ENCODE data around the gene WWP2. TPM values are rescaled to one million over a fixed set of nuclear protein-coding genes. Genes with fewer than 3 reads are reported as not detected.

Gene WWP2
- polyA plus RNA-seq, 1 donor (not counting 4 experiments of a cell fraction or from before 2014, with no cell fraction given): 6.9 TPM

- Histone ChIP-seq H3K9ac (ENCODE audit: control insufficient read depth, extremely low read depth, insufficient read depth, low read length) (no peak overlapping the region), H2AFZ (ENCODE audit: control insufficient read depth, low read length) (no peak overlapping the region), H3K27me3 (ENCODE audit: control insufficient read depth, extremely low read depth, insufficient read depth, low read length) (no peaks in the 10 kb centered on the region), H3K9me1 (ENCODE audit: control insufficient read depth, extremely low read depth, insufficient read depth, low read length) (no peaks in the 10 kb centered on the region), H3K9me3 (ENCODE audit: control insufficient read depth, low read depth, low read length) (no peaks in the 10 kb centered on the region), H3K4me1 (ENCODE audit: control insufficient read depth, extremely low read depth, insufficient read depth, low read length) (no peaks in the 10 kb centered on the region), H3K36me3 (ENCODE audit: control insufficient read depth in 2 of 2, extremely low read depth in 1 of 2, insufficient read depth in 2 of 2, low read length in 2 of 2) (peaks cover 0 to under 1% of the 10 kb centered on the region in 2 experiments), H3K4me2 (ENCODE audit: control insufficient read depth, extremely low read depth, insufficient read depth, low read depth, low read length) (no peak overlapping the region), H4K20me1 (ENCODE audit: control insufficient read depth, extremely low read depth, insufficient read depth, low read length) (no peaks in the 10 kb centered on the region), H3K79me2 (ENCODE audit: control insufficient read depth, insufficient read depth, low read length) (no peaks in the 10 kb centered on the region), H3K27ac (ENCODE audit: control insufficient read depth, insufficient read depth, low read length) (no peak overlapping the region), H3K4me3 (ENCODE audit: control insufficient read depth in 2 of 3, extremely low read depth in 1 of 3, insufficient read depth in 2 of 3, low read depth in 1 of 3, low read length in 3 of 3) (no peak overlapping the region)
- DNase-seq (ENCODE audit: low read depth, low spot score): no peak
- dilution Hi-C loops (cut with MboI; ENCODE audit: extremely low pct_ligation_motif_present, low sequenced_read_pairs): no loop called here
- FAIRE-seq: no peak
- TF ChIP-seq CTCF (optimal IDR thresholded peaks at IDR 0.05 in 1 of 3, IDR thresholded peaks at IDR 0.05 in 1 of 3, conservative IDR thresholded peaks at IDR 0.05 in 1 of 3; ENCODE audit: extremely low read depth in 1 of 3, insufficient read depth in 2 of 3, low read length in 3 of 3) (peak in 1 of 3 experiments; percentile 5), EZH2 (IDR thresholded peaks at IDR 0.05; ENCODE audit: low read length) (no peak)
These were observed 86.8 kb downstream of the WWP2 start for GRCh38 chr16:69848637-69849545.

- no peak overlapping the region for H3K4me2 ChIP-seq (ENCODE audit: control insufficient read depth, extremely low read depth, insufficient read depth, low read depth, low read length)
- H3K9me1 ChIP-seq (ENCODE audit: control insufficient read depth, extremely low read depth, insufficient read depth, low read length): no peaks in the 10 kb centered on the region
- no peak for TF ChIP-seq EZH2 (IDR thresholded peaks at IDR 0.05; ENCODE audit: low read length)
- TF ChIP-seq CTCF (optimal IDR thresholded peaks at IDR 0.05 in 1 of 3, IDR thresholded peaks at IDR 0.05 in 1 of 3, conservative IDR thresholded peaks at IDR 0.05 in 1 of 3; ENCODE audit: extremely low read depth in 1 of 3, insufficient read depth in 2 of 3, low read length in 3 of 3): no peak
- no peak overlapping the region for H3K27ac ChIP-seq (ENCODE audit: control insufficient read depth, insufficient read depth, low read length)
- H3K4me3 ChIP-seq (ENCODE audit: control insufficient read depth in 2 of 3, extremely low read depth in 1 of 3, insufficient read depth in 2 of 3, low read depth in 1 of 3, low read length in 3 of 3): no peak overlapping the region
- H3K9me3 ChIP-seq (ENCODE audit: control insufficient read depth, low read depth, low read length): no peaks in the 10 kb centered on the region
- no peak overlapping the region for H2AFZ ChIP-seq (ENCODE audit: control insufficient read depth, low read length)
- dilution Hi-C loops (cut with MboI; ENCODE audit: extremely low pct_ligation_motif_present, low sequenced_read_pairs): no loop called here
- H3K9ac ChIP-seq (ENCODE audit: control insufficient read depth, extremely low read depth, insufficient read depth, low read length): no peak overlapping the region
- no peaks in the 10 kb centered on the region for H3K79me2 ChIP-seq (ENCODE audit: control insufficient read depth, insufficient read depth, low read length)
- H3K36me3 ChIP-seq (ENCODE audit: control insufficient read depth in 2 of 2, extremely low read depth in 1 of 2, insufficient read depth in 2 of 2, low read length in 2 of 2): no peaks in the 10 kb centered on the region
- H3K4me1 ChIP-seq (ENCODE audit: control insufficient read depth, extremely low read depth, insufficient read depth, low read length): no peaks in the 10 kb centered on the region
- no peaks in the 10 kb centered on the region for H4K20me1 ChIP-seq (ENCODE audit: control insufficient read depth, extremely low read depth, insufficient read depth, low read length)
- FAIRE-seq (no peak), DNase-seq (ENCODE audit: low read depth, low spot score) (no peak)
- H3K27me3 ChIP-seq (ENCODE audit: control insufficient read depth, extremely low read depth, insufficient read depth, low read length): no peaks in the 10 kb centered on the region
These were observed 89.5 kb downstream of the WWP2 start for GRCh38 chr16:69851491-69852240.

Measured in keratinocyte (primary cell).